K562 (cell line): ENCODE results near the gene TRIM27. TPM values are rescaled to one million over a fixed set of nuclear protein-coding genes. Genes with fewer than 3 reads are reported as not detected.

ENCODE experiments used
- ARID3A ChIP-seq: IDR thresholded peaks from 2 replicates; pipeline ENCODE4 v1.6.1; 2012; ENCODE audit warnings: low read depth, low read length, improper control_type of control experiment, borderline replicate concordance
- EZH2 ChIP-seq: IDR thresholded peaks from 2 replicates; pipeline ENCODE4 v1.6.1; 2012; ENCODE audit warnings: low read depth, mild to moderate bottlenecking, inconsistent platforms, low read length, borderline replicate concordance
- HDAC2 ChIP-seq: fragments of 450-650 bp; IDR thresholded peaks from 2 replicates; pipeline ENCODE4 v1.6.1; 2016; ENCODE audit warnings: mild to moderate bottlenecking
- HIVEP1 ChIP-seq: fragments of 250-450 bp; sonication (Bioruptor Pico); IDR thresholded peaks from 2 replicates; pipeline ENCODE4 v1.4.0; 2020; ENCODE audit warnings: mild to moderate bottlenecking
- LCOR ChIP-seq: sonication (generic); formaldehyde crosslinking; IDR thresholded peaks from 2 replicates; pipeline ENCODE4 v1.8.0; 2022; ENCODE audit warnings: mild to moderate bottlenecking, missing genetic modification reagents
- MCM5 ChIP-seq: fragments of 450-650 bp; IDR thresholded peaks from 2 replicates; pipeline ENCODE4 v1.6.1; 2016; ENCODE audit warnings: low read depth
- NONO ChIP-seq, 2 experiments: fragments of 200-400 bp in 1 of 2; fragments of 450-650 bp in 1 of 2; formaldehyde crosslinking in 1 of 2; IDR thresholded peaks; 2 replicates each; pipeline ENCODE4 v1.6.1; 2017; ENCODE audit warnings: low read depth in 2 of 2, mild to moderate bottlenecking in 2 of 2, moderate library complexity in 2 of 2, low read length in 1 of 2
- PRDM10 ChIP-seq: fragments of 450-650 bp; IDR thresholded peaks from 2 replicates; pipeline ENCODE4 v1.6.1; 2018; ENCODE audit not compliant: partially characterized antibody
- RAD21 ChIP-seq, 2 experiments: fragments of 250-450 bp in 1 of 2; fragments of 450-650 bp in 1 of 2; sonication (Bioruptor Pico) in 1 of 2; formaldehyde crosslinking in 1 of 2; IDR thresholded peaks in 1 of 2; conservative IDR thresholded peaks in 1 of 2; 2 replicates each; pipeline versions ENCODE4 v1.4.0 to v1.8.0; 2020 to 2022; ENCODE audit warnings: mild to moderate bottlenecking in 2 of 2, moderate library complexity in 1 of 2
- RNF2 ChIP-seq: sonication (generic); IDR thresholded peaks from 2 replicates; pipeline ENCODE4 v1.6.1; 2016
- SIRT6 ChIP-seq: IDR thresholded peaks from one replicate; pipeline ENCODE4 v1.6.1; 2012; ENCODE audit warnings: low read depth, mild to moderate bottlenecking, control low read depth, inconsistent platforms, low read length, moderate library complexity
- SREBF1 ChIP-seq: fragments of 150-350 bp; IDR thresholded peaks from 2 replicates; pipeline ENCODE4 v1.6.1; 2014; ENCODE audit warnings: antibody characterized with exemption, low read depth, low read length, borderline replicate concordance
- TBL1XR1 ChIP-seq, 2 experiments: IDR thresholded peaks; 2 replicates each; pipeline ENCODE4 v1.6.1; 2012; ENCODE audit warnings: improper control_type of control experiment in 2 of 2, low read length in 2 of 2, mild to moderate bottlenecking in 1 of 2
- TOE1 ChIP-seq, 2 experiments: fragments of 450-650 bp in 1 of 2; sonication (generic) in 1 of 2; formaldehyde crosslinking in 1 of 2; IDR thresholded peaks; 2 replicates each; pipeline versions ENCODE4 v1.7.1 to v1.8.0; 2016 to 2022; ENCODE audit warnings: borderline replicate concordance in 2 of 2, mild to moderate bottlenecking in 2 of 2, antibody characterized with exemption in 1 of 2, inconsistent platforms in 1 of 2, low read depth in 1 of 2, missing genetic modification reagents in 1 of 2, moderate library complexity in 1 of 2
- ZNF384 ChIP-seq: IDR thresholded peaks from 2 replicates; pipeline ENCODE4 v1.6.1; 2012; ENCODE audit warnings: low read depth, low read length, improper control_type of control experiment
- polyA plus RNA-seq, 8 experiments: library from polyadenylated mRNA; depleted of rRNA in 4 of 8; stranded (reverse) in 5 of 8; unstranded in 3 of 8; fragments of >200 nt; fragmentation: Nextera tagmentation in 2 of 8; fragmentation: Illumina TruSeq in 1 of 8; extraction: Ambion mirVana in 2 of 8; extraction: Trizol in 1 of 8; gene quantifications; 2 replicates each; pipeline versions ENCODE4 v1.2.1 to v1.2.3, GENCODE V29; 2011 to 2014; ENCODE audit warnings: inconsistent platforms in 1 of 8, missing spikeins in 1 of 8
- total RNA-seq, 7 experiments: library from RNA; depleted of rRNA in 6 of 7; stranded (reverse); fragments of >200 nt in 6 of 7; fragmentation: Illumina TruSeq in 2 of 7; extraction: Trizol in 2 of 7; gene quantifications; 2 replicates each; pipeline versions ENCODE4 v1.2.1 to v1.2.3, GENCODE V29; 2011 to 2021; ENCODE audit warnings: low replicate concordance in 1 of 7
- TF ChIP-seq, protein P1 (sequence below): fragments of 450-650 bp; IDR thresholded peaks from 2 replicates; pipeline ENCODE4 v1.6.1; 2016; ENCODE audit warnings: low read depth, mild to moderate bottlenecking, moderate library complexity
- TF ChIP-seq, protein P2 (sequence below): fragments of 250-450 bp; sonication (Bioruptor Pico); IDR thresholded peaks from 2 replicates; pipeline ENCODE4 v1.4.0; 2020; ENCODE audit warnings: mild to moderate bottlenecking, moderate library complexity

Gene TRIM27
- total and polyA plus RNA-seq, 9 of the 15 experiments (the other 6 are each of a cell fraction or from before 2014, with no cell fraction given) = 37.7 to 235 (median 122) TPM

DNA sequence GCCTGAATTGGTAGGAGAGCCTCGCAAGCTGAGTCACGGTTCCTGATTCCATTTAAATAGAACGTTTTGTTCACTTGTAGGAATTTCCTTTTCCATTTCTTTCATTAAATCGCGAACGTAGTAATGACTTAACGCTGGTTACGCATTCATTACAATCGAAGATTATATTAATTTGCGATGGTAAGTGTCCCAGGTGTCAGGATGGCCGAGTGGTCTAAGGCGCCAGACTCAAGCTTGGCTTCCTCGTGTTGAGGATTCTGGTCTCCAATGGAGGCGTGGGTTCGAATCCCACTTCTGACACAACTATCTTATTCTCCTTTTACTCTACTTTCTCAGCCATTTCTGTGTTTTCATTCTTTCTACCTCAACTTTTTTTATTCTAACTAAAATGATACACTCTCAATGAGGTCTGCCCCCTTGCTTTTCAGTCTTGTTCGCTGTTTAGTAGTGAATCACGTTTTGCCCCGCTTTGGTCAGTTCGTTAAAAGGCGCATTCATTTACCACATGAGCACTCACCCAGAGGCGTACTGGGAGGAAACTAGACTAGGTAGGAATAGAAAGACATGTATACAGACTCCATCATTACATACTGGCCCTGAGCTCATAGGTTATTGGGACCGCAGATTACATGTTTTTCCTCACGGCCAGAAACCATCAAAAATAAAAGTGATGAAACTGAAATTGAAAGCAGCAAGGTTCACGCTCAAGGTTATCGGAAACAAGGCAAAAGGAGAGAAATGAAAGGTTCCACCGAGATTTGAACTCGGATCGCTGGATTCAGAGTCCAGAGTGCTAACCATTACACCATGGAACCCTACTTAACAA is 17.3 kb upstream of the TRIM27 start (continued):
- peak; percentile 61 for TF ChIP-seq PRDM10
- TF ChIP-seq HIVEP1 = no peak
- TF ChIP-seq EZH2 = no peak
- peak; percentile 62; the same call in 1 of the 2 replicates for TF ChIP-seq ZNF384
- no peak for TF ChIP-seq MCM5
- 0 out of 4 replicates have a peak, but pooled peaks of 1 of the 2 experiments have one; percentile 7 for TF ChIP-seq NONO (IDR thresholded peaks at IDR 0.05; ENCODE audit: low read depth in 2 of 2, low read length in 1 of 2)
- TF ChIP-seq, protein P1, sequence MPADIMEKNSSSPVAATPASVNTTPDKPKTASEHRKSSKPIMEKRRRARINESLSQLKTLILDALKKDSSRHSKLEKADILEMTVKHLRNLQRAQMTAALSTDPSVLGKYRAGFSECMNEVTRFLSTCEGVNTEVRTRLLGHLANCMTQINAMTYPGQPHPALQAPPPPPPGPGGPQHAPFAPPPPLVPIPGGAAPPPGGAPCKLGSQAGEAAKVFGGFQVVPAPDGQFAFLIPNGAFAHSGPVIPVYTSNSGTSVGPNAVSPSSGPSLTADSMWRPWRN = peak; percentile 71
- TF ChIP-seq HDAC2 = peak; percentile 86
- TF ChIP-seq, protein P2, sequence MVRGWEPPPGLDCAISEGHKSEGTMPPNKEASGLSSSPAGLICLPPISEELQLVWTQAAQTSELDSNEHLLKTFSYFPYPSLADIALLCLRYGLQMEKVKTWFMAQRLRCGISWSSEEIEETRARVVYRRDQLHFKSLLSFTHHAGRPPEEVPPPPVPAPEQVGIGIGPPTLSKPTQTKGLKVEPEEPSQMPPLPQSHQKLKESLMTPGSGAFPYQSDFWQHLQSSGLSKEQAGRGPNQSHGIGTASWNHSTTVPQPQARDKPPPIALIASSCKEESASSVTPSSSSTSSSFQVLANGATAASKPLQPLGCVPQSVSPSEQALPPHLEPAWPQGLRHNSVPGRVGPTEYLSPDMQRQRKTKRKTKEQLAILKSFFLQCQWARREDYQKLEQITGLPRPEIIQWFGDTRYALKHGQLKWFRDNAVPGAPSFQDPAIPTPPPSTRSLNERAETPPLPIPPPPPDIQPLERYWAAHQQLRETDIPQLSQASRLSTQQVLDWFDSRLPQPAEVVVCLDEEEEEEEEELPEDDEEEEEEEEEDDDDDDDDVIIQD (CRISPR knock-in tag) = no peak
- peak; percentile 79 for TF ChIP-seq RNF2
- TF ChIP-seq ARID3A = 0 out of 2 replicates have a peak, but pooled peaks have one; percentile 62
- TF ChIP-seq SIRT6 = no peak
- TF ChIP-seq TBL1XR1 (IDR thresholded peaks at IDR 0.05; ENCODE audit: low read length in 2 of 2) = peak; percentile 54 to 100; a peak in 3 of 4 replicates
- TF ChIP-seq RAD21 (CRISPR knock-in tag; conservative IDR thresholded peaks at IDR 0.05 in 1 of 2, IDR thresholded peaks at IDR 0.05 in 1 of 2) = peak in 1 of 2 experiments; percentile 52; a peak in 2 of 4 replicates
- TF ChIP-seq SREBF1 = no peak
- TF ChIP-seq LCOR = peak; percentile 80; the same call in 1 of the 2 replicates
- peak; percentile 75 for TF ChIP-seq TOE1 (IDR thresholded peaks at IDR 0.05; ENCODE audit: borderline replicate concordance)
- no peak for TF ChIP-seq TOE1 (CRISPR knock-in tag; IDR thresholded peaks at IDR 0.05; ENCODE audit: borderline replicate concordance, low read depth)
